ENCODE data around the gene HLA-DQA1. TPM values are rescaled to one million over a fixed set of nuclear protein-coding genes. Genes with fewer than 3 reads are reported as not detected.

The HLA-DQA1 gene
- polyA plus RNA-seq, 3 donors, result 1.7 to 4.5 (median 2.5) TPM

GRCh38 chr6:32689531-32690501 lies 52.6 kb downstream of the HLA-DQA1 start:
- DNase-seq, result no peak

GRCh38 chr6:32692019-32692418 lies 54.8 kb downstream of the HLA-DQA1 start:
- no peak for DNase-seq

Other genes starting within 250 kb of the HLA-DQA1 start
- gene BTNL2, start 230.2 kb upstream of the HLA-DQA1 start, polyA plus RNA-seq (ENCODE audit: insufficient read length in 3 of 3), result 1 to 10 TPM; 1.4 to 3.9 (median 3.4) TPM
- 10 to 100 TPM; 45.8 to 74.9 (median 58.4) TPM for gene HLA-DRA, start 197.5 kb upstream of the HLA-DQA1 start, polyA plus RNA-seq (ENCODE audit: insufficient read length in 3 of 3)
- gene HLA-DRB5, start 107.1 kb upstream of the HLA-DQA1 start, polyA plus RNA-seq (ENCODE audit: insufficient read length in 3 of 3), result 10 to 100 TPM in 2 of 3 donors, 1 to 10 TPM in 1; 2.3 to 30.7 (median 26.6) TPM
- 10 to 100 TPM; 23.9 to 53.1 (median 48.7) TPM for gene HLA-DRB1, start 47.6 kb upstream of the HLA-DQA1 start, polyA plus RNA-seq (ENCODE audit: insufficient read length in 3 of 3)
- gene HLA-DQB1, start 29.3 kb downstream of the HLA-DQA1 start, polyA plus RNA-seq (ENCODE audit: insufficient read length in 3 of 3), result 10 to 100 TPM in 2 of 3 donors, 1 to 10 TPM in 1; 8.1 to 13.7 (median 10.6) TPM
- 1 to 10 TPM in 1 of 3 donors, under 1 TPM in 2; 0.14 to 1.2 (median 0.36) TPM for gene HLA-DQA2, start 104.0 kb downstream of the HLA-DQA1 start, polyA plus RNA-seq (ENCODE audit: insufficient read length in 3 of 3)
- 1 to 10 TPM in 2 of 3 donors, under 1 TPM in 1; 0.52 to 2.0 (median 1.5) TPM for gene HLA-DQB2, start 126.1 kb downstream of the HLA-DQA1 start, polyA plus RNA-seq (ENCODE audit: insufficient read length in 3 of 3)
- gene HLA-DOB, start 179.6 kb downstream of the HLA-DQA1 start, polyA plus RNA-seq (ENCODE audit: insufficient read length in 3 of 3), result under 1 TPM; 0.17 to 0.31 (median 0.18) TPM
- gene TAP2, start 201.3 kb downstream of the HLA-DQA1 start, polyA plus RNA-seq (ENCODE audit: insufficient read length in 3 of 3), result 10 to 100 TPM in 2 of 3 donors, 1 to 10 TPM in 1; 9.9 to 13.1 (median 10.5) TPM
- gene PSMB8, start 206.6 kb downstream of the HLA-DQA1 start, polyA plus RNA-seq (ENCODE audit: insufficient read length in 3 of 3), result 10 to 100 TPM; 21.2 to 22.0 (median 21.4) TPM
- gene TAP1, start 216.3 kb downstream of the HLA-DQA1 start, polyA plus RNA-seq (ENCODE audit: insufficient read length in 3 of 3), result 10 to 100 TPM in 1 of 3 donors, 1 to 10 TPM in 2; 8.6 to 11.0 (median 9.3) TPM
- 1 to 10 TPM; 5.2 to 5.8 (median 5.5) TPM for gene PSMB9, start 216.8 kb downstream of the HLA-DQA1 start, polyA plus RNA-seq (ENCODE audit: insufficient read length in 3 of 3)